GM18858 (cell line): ENCODE data around the gene TRIP4.

ENCODE experiments used
- ATAC-seq: cut with Tn5 transposase; IDR thresholded peaks from one replicate; pipeline ENCODE4 v1.9.1; 2021; ENCODE audit not compliant: unreplicated experiment

TRIP4 gene

DNA sequence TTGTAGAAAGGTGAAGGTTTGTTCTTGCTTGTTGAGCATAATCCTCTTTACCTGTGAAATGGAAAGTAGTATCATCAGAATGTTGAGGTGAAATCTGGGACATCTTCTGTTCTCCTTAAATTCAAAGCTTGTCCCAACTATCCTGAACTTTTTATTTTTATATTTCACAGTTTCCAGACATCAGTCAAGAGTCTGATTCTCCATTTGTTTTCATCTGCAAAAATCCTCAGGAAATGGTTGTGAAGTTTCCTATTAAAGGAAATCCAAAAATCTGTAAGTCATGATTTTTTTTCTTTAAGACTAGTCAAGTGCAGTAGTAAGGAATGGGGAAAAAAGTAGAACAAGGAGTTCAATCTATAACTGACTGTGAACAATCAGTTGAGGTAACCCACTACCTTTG, 57.2 kb downstream of the TRIP4 start:
- no peak for ATAC-seq

- ATAC-seq: no peak
Measured at GRCh38 chr15:64447536-64448315, 60.1 kb downstream of the TRIP4 start.

DNA sequence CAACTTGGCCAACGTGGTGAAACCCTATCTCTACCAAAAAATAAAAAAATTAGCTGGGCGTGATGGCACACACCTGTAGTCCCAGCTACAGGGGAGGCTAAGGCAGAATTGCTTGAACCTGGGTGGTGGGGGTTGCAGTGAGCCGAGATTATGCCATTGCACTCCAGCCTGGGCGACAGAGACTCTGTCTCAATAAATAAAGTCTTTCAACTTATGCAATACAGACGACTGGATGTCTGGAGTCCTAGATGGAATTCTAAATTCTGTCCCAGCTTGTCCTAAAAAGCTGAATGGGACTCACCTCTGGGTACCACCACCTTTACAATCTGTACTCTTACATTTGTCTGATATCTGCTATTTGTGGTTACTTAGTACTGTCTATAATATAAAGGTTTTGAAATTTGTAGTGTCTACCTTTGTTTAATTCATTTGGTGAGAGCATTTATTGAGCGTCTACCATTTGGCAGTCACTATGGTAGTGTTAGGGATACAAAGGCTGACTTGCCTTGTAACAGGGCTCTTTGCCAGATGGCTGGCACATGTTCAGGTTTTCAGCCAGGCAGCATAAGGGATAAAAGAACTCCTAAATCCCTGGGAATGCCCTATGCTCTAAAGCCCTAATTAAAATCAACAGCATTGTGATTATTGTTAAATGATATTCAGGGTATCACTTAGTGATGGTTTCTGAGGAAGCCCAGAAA, 65.5 kb downstream of the TRIP4 start:
- no peak for ATAC-seq

DNA sequence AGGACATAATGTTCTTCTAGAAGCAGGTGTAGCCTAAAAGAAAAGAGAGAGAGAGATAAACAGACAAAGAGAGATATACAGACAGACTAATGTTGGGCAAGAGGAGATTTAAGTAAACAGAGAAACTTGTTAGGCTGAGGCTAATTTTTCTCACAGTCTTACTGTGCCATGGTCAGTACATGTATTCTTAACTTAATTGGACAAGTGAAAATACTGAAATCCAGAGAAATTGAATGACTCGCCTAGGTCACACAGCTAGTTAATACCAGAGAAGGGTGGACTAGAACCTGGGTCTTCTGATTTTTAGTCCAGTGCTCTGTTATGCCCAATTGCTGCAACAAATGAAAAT, 66.0 kb downstream of the TRIP4 start:
- ATAC-seq: no peak

DNA sequence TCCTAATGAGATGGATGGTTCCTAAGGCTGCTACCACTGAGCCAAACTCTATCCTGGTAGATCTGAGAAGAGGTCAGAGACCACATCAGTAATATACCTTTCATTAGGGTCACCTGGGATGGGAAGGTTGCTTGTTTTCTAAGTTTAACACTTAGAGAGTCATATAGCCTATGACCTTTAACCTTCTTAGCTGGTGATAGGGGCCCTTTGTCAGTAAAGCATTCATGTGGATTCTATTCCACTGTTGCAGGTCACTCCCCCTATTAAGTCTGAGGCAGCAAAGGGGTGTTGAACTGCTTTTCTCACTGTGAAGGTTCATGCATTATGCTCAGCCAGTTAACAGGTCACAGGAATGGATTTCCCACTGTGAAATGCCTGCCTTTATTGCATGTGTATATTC, 66.6 kb downstream of the TRIP4 start:
- ATAC-seq: no peak

GRCh38 chr15:64455961-64456371, 68.3 kb downstream of the TRIP4 start:
- ATAC-seq: no peak

DNA sequence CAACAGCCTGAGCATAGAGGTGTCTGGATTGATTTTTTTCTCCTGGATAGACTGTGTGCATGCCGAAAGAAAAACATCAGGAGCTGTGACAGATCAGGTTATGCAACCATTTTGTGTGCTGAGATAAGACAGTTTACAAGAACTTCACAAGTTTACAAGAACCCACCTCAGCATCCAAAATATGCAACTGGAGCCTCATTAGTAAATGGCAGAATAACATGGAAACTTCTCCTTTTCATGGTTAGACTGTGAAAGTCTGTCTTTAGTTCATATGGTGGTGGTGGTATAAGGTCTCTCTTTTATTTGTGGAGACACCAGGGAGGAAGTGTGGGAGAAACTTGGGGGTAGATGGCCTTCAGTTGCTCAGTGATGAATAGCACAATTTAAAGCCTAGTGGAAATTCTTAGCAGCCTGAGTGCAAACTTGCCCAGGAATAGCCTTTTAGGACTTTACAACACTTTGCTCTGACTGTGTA, 69.0 kb downstream of the TRIP4 start:
- ATAC-seq: no peak

DNA sequence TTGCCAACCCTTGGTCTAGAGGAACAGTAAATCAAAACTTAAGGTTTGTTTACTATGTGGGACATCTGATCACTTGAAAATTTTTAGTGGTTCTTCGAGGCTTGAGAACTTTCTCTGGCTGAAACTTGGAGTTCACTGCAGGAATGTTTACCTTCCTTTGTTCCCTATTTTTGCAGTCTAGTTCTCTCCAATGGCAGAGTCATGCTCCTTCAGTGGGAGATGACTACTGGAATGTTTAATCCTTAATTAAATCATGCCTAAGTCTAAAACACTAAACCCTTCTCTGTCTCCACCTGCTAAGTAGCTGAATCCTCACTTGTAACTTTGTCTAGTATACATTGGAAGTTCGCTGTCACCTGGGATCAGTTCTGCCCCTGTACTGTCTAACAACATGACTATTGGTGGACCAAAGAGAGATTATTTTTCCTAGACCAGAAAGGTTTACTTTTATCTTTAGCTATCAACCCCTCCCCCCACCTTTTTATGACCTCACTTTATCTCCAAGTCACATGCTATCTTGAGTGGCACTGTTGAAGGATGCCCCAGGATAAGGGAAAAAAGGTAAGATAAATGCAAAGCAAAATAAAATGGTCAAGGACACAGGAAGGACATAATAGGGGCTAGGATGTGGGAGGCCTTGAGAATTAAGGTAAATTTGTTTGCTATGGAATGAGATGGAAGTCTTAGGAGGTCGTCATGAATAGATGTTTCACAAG, 71.6 kb downstream of the TRIP4 start:
- no peak for ATAC-seq

GRCh38 chr15:64460206-64460723, 72.6 kb downstream of the TRIP4 start, which contains the start of gene ZNF609:
ZNF609 (plus strand) TSS chr15:64460578; CDS start chr15:64499420, 38,842 bp downstream.
- peak; percentile 28 for ATAC-seq

GRCh38 chr15:64460724-64461720, 73.4 kb downstream of the TRIP4 start:
- ATAC-seq: no peak

GRCh38 chr15:64461721-64462162, 74.1 kb downstream of the TRIP4 start:
- no peak for ATAC-seq

DNA sequence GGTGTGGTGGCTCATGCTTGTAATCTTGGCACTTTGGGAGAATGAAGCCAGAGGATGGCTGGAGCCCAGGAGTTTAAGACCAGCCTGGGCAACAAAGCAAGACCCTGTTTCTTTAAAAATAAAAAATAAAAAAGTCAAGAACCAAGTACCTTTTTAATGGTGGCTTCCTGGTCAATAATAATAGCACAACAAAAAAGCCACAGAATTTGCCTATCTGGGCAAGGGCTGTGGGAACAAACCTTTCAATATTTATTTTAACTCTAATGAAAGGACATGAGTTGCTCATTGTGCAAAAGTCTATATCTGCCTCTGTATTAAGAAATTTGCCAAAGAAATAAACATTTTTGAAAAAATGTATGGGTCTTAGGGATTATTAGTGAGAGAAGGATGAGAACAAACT, 74.9 kb downstream of the TRIP4 start:
- ATAC-seq: no peak

GRCh38 chr15:64464276-64465005, 76.8 kb downstream of the TRIP4 start:
- ATAC-seq: no peak

DNA sequence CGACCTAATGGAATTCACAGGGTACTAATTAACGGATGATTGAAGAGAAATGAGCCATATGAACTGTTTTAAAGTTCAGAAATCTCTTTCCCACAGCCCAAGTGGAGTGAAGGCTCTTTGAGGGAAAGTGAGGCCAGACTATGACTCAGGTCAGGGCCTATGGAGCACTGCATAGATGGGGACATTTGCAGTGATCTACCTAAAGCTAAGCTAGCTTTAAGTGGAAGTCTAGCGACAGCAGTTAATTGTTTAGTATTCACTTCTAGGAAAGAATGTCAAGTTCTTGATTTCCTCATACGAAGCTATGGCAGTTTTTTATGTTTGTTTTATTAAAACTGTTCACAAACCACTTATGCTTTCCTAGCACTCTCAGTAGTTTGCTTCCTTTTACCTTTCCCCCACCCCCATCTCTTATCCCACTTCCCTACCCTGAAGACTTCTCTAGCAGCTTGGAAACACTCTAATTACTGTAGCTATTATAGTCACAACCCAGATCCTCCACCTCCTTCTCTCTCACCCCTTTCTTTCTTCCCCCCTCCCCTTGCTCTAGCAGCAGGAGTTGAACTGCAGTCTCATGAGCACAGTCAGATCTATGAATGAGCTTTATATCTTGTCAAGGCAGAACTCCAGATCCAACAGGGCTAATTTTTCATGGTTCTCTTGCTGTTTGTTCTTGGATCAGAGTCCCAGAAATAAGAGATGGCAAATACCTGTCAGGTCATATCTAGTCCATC, 78.9 kb downstream of the TRIP4 start:
- no peak for ATAC-seq

- ATAC-seq: no peak
Measured at GRCh38 chr15:64472161-64472560, 84.5 kb downstream of the TRIP4 start.

DNA sequence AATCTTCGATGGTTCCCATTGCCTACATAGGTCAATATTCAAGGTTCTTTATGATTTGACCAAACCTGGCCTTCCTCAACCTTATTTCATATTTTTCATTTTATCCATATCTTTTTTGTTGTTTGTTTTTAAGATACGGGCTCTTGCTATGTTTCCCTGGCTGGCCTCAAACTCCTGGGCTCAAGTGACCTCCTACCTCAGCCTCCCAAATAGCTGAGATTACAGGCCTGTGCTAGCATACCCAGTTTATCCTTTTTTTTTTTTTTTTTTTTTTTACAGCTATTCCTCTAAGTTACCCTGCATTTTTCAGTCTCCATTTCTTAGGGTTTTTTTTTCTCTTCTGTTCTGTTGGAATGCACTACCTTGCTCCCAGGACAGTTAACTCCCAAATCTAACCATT, 87.2 kb downstream of the TRIP4 start:
- no peak for ATAC-seq

- ATAC-seq: no peak
Measured at GRCh38 chr15:64476550-64476949, 88.9 kb downstream of the TRIP4 start.

GRCh38 chr15:64478863-64479262, 91.2 kb downstream of the TRIP4 start:
- no peak for ATAC-seq

GRCh38 chr15:64480891-64481290, 93.3 kb downstream of the TRIP4 start:
- no peak for ATAC-seq
